HG03175 (cell line): ENCODE measurements around the gene BBS2.
"Not testable (repeated sequence)": the region's sequence is repeated elsewhere in the genome, so short reads cannot be mapped to it uniquely, and the experiment has no call there.

Source experiments
- ATAC-seq: cut with Tn5 transposase; IDR thresholded peaks from one replicate; pipeline ENCODE4 v1.9.1; 2021; ENCODE audit warnings: mild to moderate bottlenecking, moderate library complexity; ENCODE audit not compliant: unreplicated experiment

Gene BBS2

GRCh38 chr16:56525236-56525635 is 5.4 kb upstream of the BBS2 start:
- no peak for ATAC-seq

- no peak for ATAC-seq
These were observed 390 bp upstream of the BBS2 start for GRCh38 chr16:56520251-56520577.

DNA sequence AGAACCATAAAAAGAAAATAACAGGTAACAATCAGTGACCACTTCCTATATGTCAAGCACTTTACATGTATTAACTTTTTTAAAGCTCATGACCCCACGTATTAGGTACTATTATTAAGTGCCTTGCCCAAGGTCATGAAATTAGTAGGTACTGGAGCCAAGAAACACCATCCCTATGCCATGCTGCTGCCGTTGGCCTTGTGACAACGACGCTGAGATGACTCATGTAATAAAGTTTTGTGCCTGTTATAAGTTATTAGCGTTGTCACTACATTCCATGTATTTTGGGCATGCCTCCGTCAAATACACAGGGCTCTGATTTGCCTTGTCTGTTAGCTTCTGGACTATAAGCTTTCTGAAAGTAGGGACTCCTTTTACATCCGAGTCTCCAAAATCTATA is 1.4 kb downstream of the BBS2 start:
- ATAC-seq, result no peak

DNA sequence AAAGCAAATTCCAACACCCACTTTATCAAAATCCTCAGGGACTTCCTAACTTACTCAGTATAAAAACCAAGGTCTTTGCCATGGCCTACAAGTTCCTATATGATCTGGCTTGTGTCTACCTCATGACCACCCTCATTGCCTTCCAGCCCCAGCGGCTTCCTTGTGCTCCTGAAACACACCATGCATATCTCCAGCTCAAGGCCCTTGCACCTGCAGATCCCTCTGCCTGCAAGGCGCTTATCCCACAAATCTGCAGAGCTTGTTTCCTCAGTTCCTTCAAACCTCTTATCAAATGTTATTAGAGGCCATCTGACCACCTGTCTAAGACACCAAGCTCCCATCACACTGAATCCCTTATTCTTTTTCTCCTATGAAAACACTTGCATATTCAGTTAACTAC is 2.6 kb downstream of the BBS2 start:
- ATAC-seq, result no peak

DNA sequence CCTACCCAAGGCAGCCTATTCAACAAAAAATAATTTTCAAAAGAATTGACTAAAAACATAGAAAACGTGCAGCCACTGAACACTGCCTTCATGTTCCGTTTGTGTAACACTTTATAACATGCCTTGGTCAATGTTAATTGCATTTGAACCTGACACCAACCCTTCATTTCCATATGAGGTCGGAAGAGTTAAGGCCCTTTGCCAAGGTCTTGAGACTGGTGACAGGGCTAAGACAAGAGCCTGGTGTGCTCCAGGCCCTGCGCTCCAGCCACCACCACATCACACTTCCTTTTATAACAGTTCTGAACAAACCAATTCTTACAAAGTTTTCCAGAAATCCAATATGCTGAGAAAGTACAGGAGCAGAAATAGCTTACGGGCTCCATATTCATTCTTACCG is 4.2 kb downstream of the BBS2 start:
- ATAC-seq, result no peak

DNA sequence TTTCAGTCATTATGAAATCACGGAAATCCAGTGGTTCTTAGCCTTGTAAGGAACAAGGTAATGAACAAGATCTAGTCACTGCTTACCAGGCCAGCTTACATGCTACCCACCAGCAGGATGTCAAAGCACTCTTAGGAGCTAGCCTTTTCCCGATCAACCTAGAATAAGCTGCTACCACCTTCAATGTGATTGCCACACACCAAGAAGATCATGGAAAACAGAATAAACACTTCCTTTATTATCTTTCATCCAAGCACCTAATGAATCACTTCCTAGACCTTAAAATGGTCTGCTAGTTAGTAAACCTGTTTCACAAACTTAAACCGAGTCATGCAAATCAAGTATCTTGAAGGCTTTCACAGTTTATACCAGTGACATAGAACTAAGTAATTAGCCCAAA is 5.0 kb downstream of the BBS2 start:
- no peak for ATAC-seq

DNA sequence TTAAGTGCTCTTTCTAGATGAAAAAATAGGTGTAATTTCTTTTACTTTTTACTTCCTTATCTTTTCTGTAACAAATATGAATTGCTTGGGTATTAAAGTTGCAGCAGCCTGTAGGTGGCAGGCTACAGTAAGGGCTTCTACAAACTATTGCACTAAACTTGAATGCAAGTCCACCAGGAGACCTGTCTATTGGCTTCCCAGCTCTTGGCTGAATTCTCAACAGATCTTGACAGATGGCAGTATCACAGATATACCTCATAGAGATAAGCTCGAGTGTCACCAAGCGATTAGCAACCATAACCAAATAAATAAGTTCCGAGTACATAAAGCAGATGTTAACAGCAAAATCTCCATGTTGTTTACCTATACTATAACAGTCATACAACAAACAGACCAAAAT is 5.9 kb downstream of the BBS2 start:
- ATAC-seq, result no peak

DNA sequence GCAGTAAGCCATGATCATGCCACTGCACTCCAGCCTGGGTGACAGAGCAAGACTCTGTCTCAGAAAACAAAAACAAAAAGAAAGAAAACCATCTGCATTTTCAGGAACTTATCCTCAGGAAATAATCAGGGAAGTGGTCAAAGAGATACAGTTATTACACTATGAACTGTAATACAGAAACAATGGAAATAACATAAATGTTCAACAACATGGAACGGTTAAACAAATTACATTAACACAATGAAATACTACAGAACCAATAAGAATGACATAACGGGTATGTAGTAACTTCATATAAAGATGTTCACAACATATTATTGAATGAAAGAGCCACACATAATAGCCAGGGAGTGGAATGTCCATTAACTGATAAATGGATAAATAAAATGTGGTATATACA is 6.7 kb downstream of the BBS2 start:
- no peak for ATAC-seq

GRCh38 chr16:56512025-56512424 is 7.8 kb downstream of the BBS2 start:
- ATAC-seq, result no peak

DNA sequence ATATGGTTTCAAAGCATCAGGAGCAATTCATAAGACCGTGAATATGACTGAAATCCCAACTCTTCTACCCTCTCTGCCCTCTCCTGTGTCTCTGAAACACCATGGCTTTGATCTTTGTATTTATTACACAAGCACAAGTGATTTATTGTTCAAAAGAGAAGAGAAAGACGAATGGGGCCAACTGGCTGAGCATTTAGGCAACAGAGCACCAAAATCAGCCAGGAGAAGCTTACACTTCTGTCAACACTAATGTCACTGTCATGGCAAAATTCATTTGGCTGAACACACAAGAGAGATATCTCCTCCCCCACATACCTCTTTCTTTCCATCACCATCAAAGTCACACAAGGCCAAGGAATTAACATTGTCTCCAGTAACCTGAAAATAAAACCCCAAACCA is 9.3 kb downstream of the BBS2 start:
- no peak for ATAC-seq

DNA sequence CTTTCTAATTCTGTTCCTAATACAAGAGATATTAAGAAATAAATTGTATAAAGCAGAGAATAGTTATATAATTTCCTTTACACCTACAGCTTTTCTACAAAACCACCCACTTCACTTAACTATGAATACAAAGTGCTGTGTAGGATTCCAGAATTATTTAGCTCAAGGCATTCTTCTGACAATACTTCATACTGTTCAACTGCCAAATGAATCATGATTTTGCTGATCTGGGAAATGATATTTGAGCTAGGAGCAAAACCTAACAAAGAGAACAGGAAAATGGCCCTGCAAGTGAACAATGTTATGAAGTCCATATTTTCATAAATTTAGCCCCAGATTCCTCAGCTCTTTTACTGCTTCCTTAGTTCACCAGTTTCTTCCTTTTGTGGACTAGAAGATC is 12.9 kb downstream of the BBS2 start:
- ATAC-seq, result no peak

- no peak for ATAC-seq
These were observed 14.6 kb downstream of the BBS2 start for GRCh38 chr16:56505181-56505580.

DNA sequence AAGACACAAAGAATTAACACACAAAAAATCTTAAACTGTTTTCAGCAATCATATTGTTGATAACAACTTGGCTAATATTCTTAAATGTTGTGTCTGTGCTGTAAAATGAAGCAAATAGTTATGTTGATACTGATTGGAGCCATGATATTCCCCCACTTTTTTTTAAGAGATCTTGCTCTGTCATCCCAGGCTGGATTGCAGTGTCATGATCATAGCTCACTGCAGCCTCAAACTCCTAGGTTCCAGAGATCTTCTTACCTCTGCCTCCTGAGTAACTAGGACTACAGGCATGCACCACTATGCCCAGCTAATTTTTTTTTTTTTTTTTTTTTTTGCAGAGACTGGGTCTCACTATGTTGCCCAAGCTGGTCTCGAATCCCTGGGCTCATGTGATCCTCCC is 26.0 kb downstream of the BBS2 start:
- ATAC-seq, result no peak

- ATAC-seq, result no peak
These were observed 26.7 kb downstream of the BBS2 start for GRCh38 chr16:56493126-56493525.

- ATAC-seq, result no peak
These were observed 28.1 kb downstream of the BBS2 start for GRCh38 chr16:56491657-56492261.

DNA sequence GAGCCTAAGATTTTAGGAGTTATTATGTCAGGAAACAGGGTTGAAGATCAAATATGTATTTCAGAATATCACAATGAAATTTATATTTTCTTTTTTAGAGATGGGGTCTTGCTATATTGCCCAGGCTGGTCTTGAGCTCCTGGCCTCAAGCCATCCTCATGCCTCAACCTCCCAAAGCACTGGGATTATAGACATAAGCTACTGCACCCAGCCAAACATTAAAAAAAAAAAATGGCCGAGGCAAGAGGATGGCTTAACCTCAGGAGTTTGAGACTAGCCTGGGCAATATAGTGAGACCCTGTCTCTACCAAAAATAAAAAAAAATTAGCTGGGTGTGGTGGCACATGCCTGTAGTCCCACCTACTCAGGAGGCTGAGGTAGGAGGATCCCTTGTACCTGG is 31.0 kb downstream of the BBS2 start:
- not testable (repeated sequence) for ATAC-seq

DNA sequence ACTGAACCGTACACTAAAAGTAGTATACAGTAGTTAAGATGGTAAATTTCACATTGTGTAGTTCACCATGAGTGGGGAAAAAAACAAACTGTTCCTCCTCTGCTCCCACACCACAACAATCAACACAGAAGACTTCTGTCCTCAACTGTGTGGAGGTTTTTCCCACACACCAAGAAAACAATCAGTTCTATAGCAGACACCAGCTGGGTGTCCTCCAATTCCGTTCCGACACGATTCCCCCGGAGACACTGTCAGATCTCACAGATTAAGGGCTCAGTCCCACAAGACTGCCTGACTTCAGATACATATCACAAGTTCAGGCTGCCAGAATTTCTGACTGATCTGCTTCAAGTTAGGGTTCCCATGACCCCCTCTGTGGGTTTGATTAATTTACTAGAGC is 31.8 kb downstream of the BBS2 start:
- no peak for ATAC-seq

GRCh38 chr16:56483394-56483793 is 36.4 kb downstream of the BBS2 start:
- ATAC-seq, result no peak

DNA sequence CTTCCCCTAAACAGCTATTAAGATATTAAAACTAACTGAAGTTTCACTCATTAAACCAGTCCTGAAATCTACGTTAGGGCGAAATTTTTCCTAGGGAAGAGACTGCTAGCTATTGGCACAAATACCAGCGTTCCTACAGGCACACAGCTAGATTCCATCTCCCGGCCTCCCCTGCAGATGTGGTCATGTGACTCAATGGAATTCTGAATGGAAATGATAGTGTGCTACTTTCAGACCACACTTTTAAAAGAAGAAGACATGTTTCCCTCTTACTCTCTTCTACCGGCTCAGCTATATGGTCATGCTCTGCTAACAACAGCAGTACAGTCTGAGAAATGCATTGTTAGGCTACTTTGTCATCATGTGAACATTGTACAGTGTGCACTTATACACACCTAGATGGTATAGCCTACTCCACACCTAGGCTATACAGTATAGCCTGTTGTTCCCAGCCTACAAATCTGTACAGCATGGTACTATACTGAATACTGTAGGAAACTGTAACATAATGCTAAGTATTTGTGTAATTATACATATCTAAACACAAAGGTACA is 37.1 kb downstream of the BBS2 start:
- no peak for ATAC-seq

GRCh38 chr16:56481468-56482122 is 38.2 kb downstream of the BBS2 start:
- ATAC-seq, result no peak

DNA sequence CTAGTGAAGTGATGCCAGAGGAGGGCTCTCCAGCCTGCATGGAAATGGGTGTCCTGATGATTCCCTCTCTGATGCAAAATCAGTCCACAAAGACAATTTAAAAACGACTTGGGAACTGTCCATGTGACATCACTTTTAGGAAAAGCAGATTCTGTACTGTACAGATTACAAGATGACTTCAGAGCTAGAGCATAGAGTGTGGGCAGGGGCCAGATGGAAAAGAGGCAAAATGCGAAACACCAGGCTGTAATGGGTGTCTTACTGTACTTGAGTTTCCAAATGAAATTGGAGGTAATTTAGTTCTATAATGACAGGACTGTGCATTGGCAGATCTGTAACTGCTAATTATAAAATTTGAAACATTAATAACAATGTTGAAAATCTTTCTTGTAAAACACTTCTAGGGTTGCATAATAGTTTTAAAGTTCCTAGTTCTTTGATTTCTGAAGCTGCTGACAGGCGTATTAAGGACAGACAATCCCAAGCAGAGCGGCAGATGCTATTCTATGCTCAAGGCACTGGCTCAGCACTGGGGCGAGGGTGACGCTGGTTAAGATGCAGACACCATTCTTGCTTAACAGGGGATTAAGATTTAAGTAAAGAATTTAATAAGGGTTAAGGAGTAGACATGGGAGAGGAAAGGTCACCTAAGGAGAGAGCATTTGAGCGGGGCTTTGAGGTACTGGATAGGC is 38.9 kb downstream of the BBS2 start:
- ATAC-seq, result no peak

DNA sequence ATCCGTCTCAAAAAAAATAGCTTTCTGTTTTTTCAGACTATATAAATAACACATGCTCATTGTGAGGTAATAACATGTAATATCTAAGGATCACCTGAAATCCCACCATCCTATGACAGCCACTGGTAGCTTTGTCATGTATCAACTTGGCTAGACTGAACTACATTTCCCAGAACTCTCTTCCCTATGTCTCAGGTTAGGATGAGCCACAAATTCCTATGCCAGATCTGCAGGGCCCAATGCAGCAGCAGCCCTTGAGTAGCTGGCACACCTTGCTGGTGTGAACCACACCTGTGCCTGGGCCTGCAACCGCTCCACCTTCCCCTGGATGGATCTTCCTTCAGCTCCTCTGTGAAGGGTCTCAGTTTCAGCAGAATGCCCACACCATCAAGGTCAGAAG is 40.4 kb downstream of the BBS2 start:
- ATAC-seq, result no peak
